GM18873 (cell line): ENCODE data around the gene ANKRD40CL.
"Not testable (repeated sequence)": the region's sequence is repeated elsewhere in the genome, so short reads cannot be mapped to it uniquely, and the experiment has no call there.

Source experiments
- ATAC-seq: cut with Tn5 transposase; IDR thresholded peaks from one replicate; pipeline ENCODE4 v1.9.1; 2021; ENCODE audit warnings: mild to moderate bottlenecking, moderate library complexity, moderate number of reproducible peaks; ENCODE audit not compliant: unreplicated experiment, low FRiP score

Gene ANKRD40CL

GRCh38 chr17:50767446-50767845 is at the start of gene ANKRD40CL:
Gene ANKRD40CL (minus strand): TSS chr17:50767518. CDS start chr17:50766913, 605 bp downstream.
- no peak for ATAC-seq

- ATAC-seq = no peak
Observed at GRCh38 chr17:50816271-50816670, 49.0 kb upstream of the ANKRD40CL start.

GRCh38 chr17:50815400-50815799 is 48.1 kb upstream of the ANKRD40CL start:
- no peak for ATAC-seq

- ATAC-seq = no peak
Observed at GRCh38 chr17:50813583-50813982, 46.3 kb upstream of the ANKRD40CL start.

GRCh38 chr17:50808888-50809287 is 41.6 kb upstream of the ANKRD40CL start:
- no peak for ATAC-seq

GRCh38 chr17:50808413-50808812 is 41.1 kb upstream of the ANKRD40CL start:
- ATAC-seq = no peak

GRCh38 chr17:50807675-50808074 is 40.4 kb upstream of the ANKRD40CL start:
- ATAC-seq = no peak

GRCh38 chr17:50807009-50807408 is 39.7 kb upstream of the ANKRD40CL start:
- no peak for ATAC-seq

- ATAC-seq = no peak
Observed at GRCh38 chr17:50806141-50806643, 38.9 kb upstream of the ANKRD40CL start.

- no peak for ATAC-seq
Observed at GRCh38 chr17:50805486-50805885, 38.2 kb upstream of the ANKRD40CL start.

GRCh38 chr17:50804749-50805475 is 37.6 kb upstream of the ANKRD40CL start:
- ATAC-seq = not testable (repeated sequence)

GRCh38 chr17:50803676-50804075 is 36.4 kb upstream of the ANKRD40CL start:
- ATAC-seq = no peak

GRCh38 chr17:50802609-50803571 is 35.6 kb upstream of the ANKRD40CL start:
- ATAC-seq = no peak

- no peak for ATAC-seq
Observed at GRCh38 chr17:50800196-50800700, 32.9 kb upstream of the ANKRD40CL start.

- ATAC-seq = no peak
Observed at GRCh38 chr17:50799582-50799981, 32.3 kb upstream of the ANKRD40CL start.

GRCh38 chr17:50798424-50799288 is 31.3 kb upstream of the ANKRD40CL start:
- ATAC-seq = no peak

- ATAC-seq = no peak
Observed at GRCh38 chr17:50797135-50797810, 30.0 kb upstream of the ANKRD40CL start.

- no peak for ATAC-seq
Observed at GRCh38 chr17:50794361-50794760, 27.0 kb upstream of the ANKRD40CL start.

- ATAC-seq = no peak
Observed at GRCh38 chr17:50793007-50793406, 25.7 kb upstream of the ANKRD40CL start.
